ENCODE measurements around the gene NEDD8.

NEDD8 gene

DNA sequence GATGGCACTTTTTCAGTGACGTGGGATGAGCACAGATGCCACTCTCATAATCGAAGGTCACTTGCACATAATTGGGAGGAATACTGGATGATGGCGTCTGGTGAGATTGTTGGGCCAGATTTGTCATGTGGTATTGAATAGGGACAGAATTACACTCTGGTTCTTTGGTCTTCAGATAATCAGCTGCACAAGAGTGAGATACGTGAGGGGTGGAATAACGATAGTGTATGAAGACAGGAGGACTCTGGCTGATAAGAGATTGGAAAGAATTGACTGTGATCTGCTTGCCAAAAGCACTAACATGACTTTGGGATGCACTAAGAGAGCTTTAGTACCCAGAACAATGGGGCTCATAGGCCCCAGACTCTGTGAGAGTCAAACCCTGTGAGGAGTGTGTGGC, 46.3 kb upstream of the NEDD8 start:
- CTCF ChIA-PET, result interaction anchor here (0.6 to 2.2 kb wide), 7 partner anchors 19 to 220 kb away, joined by 3 to 12 read pairs (median 5); partner anchors contain the start of genes CIDEB and TINF2
- TF ChIP-seq TRIM28 (IDR thresholded peaks at IDR 0.05; ENCODE audit: borderline replicate concordance, low read length) (no peak), ZNF785 (tag by site-specific recombination; IDR thresholded peaks at IDR 0.05) (no peak), HOXD13 (CRISPR knock-in tag; IDR thresholded peaks at IDR 0.05; ENCODE audit: borderline replicate concordance) (no peak), PRDM1 (tag by site-specific recombination; IDR thresholded peaks at IDR 0.05) (no peak), ZNF670 (tag by site-specific recombination; IDR thresholded peaks at IDR 0.05; ENCODE audit: low read depth) (no peak), ZSCAN30 (tag by site-specific recombination; IDR thresholded peaks at IDR 0.05) (no peak), ZNF24 (tag by site-specific recombination; IDR thresholded peaks at IDR 0.05) (no peak), ZNF623 (tag by site-specific recombination; IDR thresholded peaks at IDR 0.05) (no peak), ZNF184 (tag by site-specific recombination; IDR thresholded peaks at IDR 0.05) (no peak), ZNF658 (tag by site-specific recombination; IDR thresholded peaks at IDR 0.05) (no peak), ZNF626 (tag by site-specific recombination; IDR thresholded peaks at IDR 0.05) (no peak), ZNF677 (tag by site-specific recombination; IDR thresholded peaks at IDR 0.05) (no peak), BCL11B (tag by site-specific recombination; IDR thresholded peaks at IDR 0.05; ENCODE audit: low read depth) (no peak)
- TF ChIP-seq, protein P1, sequence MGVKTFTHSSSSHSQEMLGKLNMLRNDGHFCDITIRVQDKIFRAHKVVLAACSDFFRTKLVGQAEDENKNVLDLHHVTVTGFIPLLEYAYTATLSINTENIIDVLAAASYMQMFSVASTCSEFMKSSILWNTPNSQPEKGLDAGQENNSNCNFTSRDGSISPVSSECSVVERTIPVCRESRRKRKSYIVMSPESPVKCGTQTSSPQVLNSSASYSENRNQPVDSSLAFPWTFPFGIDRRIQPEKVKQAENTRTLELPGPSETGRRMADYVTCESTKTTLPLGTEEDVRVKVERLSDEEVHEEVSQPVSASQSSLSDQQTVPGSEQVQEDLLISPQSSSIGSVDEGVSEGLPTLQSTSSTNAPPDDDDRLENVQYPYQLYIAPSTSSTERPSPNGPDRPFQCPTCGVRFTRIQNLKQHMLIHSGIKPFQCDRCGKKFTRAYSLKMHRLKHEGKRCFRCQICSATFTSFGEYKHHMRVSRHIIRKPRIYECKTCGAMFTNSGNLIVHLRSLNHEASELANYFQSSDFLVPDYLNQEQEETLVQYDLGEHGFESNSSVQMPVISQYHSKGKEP (tag by site-specific recombination; IDR thresholded peaks at IDR 0.05), result no peak
- Histone ChIP-seq H3K36me3 (ENCODE audit: control insufficient read depth in 2 of 2, insufficient read depth in 1 of 2, low read length in 2 of 2) (no peaks in the 10 kb centered on the region), H3K27ac (ENCODE audit: extremely low read depth, low read depth, low read length) (no peak overlapping the region), H3K4me3 (ENCODE audit: low read depth, low read length) (no peak overlapping the region), H3K9me3 (ENCODE audit: control insufficient read depth, insufficient read depth, low read depth, low read length) (no peaks in the 10 kb centered on the region), H3K4me1 (ENCODE audit: control insufficient read depth, insufficient read depth, low read length) (no peaks in the 10 kb centered on the region)
- POLR2A ChIA-PET, result interaction anchor here (0.5 kb wide), 1 partner anchor 107 kb away, joined by 3 read pairs; no protein-coding TSS in a partner anchor

DNA sequence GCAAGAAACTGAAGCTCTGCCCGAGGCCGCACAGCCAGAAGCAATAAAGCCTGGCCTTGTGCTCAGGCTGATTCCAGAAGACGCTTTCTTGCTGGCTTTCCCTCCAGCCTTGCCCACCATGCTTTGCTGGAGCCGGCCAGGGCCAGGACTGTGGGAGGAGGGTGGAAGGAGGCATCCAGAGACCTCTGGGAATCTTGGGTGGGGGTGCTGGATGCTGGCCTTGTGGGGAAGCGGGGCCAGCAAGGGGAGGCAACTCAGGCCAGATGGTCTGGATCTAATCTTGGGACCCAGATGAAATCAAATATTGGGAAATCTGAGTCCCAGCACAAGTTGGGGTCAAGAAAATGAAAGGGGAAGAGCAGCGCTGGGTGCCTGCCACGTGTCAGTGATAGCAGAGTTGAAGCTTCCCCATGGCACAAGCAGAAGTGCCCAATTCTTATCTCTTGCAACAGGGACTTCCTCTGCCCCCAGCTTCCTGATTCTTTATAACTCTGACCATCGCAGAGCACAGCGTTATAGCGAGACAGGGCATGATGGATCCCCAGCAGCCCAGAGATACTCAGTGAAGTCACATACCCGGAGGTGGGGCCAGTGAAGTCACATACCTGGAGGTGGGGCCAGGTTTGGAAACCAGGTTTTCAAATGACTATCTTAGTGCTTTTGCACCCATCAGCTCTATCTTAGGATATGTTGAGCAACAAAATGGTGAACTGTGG, 45.6 kb upstream of the NEDD8 start:
- ChIA-PET CTCF (interaction anchor here (0.6 to 1.3 kb wide), 4 partner anchors 35 to 219 kb away, joined by 4 to 6 read pairs (median 5); partner anchors contain the start of gene TINF2), POLR2A (interaction anchor here (0.5 kb wide), 1 partner anchor 107 kb away, joined by 3 read pairs; no protein-coding TSS in a partner anchor)
- no peak overlapping the region for H3K4me3 ChIP-seq (ENCODE audit: low read depth, low read length)
- no peaks in the 10 kb centered on the region for H3K4me1 ChIP-seq (ENCODE audit: control insufficient read depth, insufficient read depth, low read length)
- no peaks in the 10 kb centered on the region for H3K9me3 ChIP-seq (ENCODE audit: control insufficient read depth, insufficient read depth, low read depth, low read length)
- no peak overlapping the region for H3K27ac ChIP-seq (ENCODE audit: extremely low read depth, low read depth, low read length)
- H3K36me3 ChIP-seq (ENCODE audit: control insufficient read depth in 2 of 2, insufficient read depth in 1 of 2, low read length in 2 of 2), result no peaks in the 10 kb centered on the region
- TF ChIP-seq KLF16 (tag by site-specific recombination; IDR thresholded peaks at IDR 0.05) (no peak), ZNF664 (tag by site-specific recombination; IDR thresholded peaks at IDR 0.05) (no peak), ZNF121 (tag by site-specific recombination; IDR thresholded peaks at IDR 0.05) (no peak), ZNF23 (tag by site-specific recombination; IDR thresholded peaks at IDR 0.05; ENCODE audit: borderline replicate concordance) (no peak), HOXC10 (CRISPR knock-in tag; IDR thresholded peaks at IDR 0.05) (no peak), ZNF510 (tag by site-specific recombination; IDR thresholded peaks at IDR 0.05; ENCODE audit: insufficient replicate concordance) (no peak), ZNF266 (tag by site-specific recombination; IDR thresholded peaks at IDR 0.05; ENCODE audit: low read depth) (no peak)
- TF ChIP-seq, protein P2, sequence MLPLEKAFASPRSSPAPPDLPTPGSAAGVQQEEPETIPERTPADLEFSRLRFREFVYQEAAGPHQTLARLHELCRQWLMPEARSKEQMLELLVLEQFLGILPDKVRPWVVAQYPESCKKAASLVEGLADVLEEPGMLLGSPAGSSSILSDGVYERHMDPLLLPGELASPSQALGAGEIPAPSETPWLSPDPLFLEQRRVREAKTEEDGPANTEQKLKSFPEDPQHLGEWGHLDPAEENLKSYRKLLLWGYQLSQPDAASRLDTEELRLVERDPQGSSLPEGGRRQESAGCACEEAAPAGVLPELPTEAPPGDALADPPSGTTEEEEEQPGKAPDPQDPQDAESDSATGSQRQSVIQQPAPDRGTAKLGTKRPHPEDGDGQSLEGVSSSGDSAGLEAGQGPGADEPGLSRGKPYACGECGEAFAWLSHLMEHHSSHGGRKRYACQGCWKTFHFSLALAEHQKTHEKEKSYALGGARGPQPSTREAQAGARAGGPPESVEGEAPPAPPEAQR (tag by site-specific recombination; IDR thresholded peaks at IDR 0.05), result no peak
- TF ChIP-seq, protein P3, sequence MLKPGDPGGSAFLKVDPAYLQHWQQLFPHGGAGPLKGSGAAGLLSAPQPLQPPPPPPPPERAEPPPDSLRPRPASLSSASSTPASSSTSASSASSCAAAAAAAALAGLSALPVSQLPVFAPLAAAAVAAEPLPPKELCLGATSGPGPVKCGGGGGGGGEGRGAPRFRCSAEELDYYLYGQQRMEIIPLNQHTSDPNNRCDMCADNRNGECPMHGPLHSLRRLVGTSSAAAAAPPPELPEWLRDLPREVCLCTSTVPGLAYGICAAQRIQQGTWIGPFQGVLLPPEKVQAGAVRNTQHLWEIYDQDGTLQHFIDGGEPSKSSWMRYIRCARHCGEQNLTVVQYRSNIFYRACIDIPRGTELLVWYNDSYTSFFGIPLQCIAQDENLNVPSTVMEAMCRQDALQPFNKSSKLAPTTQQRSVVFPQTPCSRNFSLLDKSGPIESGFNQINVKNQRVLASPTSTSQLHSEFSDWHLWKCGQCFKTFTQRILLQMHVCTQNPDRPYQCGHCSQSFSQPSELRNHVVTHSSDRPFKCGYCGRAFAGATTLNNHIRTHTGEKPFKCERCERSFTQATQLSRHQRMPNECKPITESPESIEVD (tag by site-specific recombination; IDR thresholded peaks at IDR 0.05), result no peak
- TF ChIP-seq, protein P4, sequence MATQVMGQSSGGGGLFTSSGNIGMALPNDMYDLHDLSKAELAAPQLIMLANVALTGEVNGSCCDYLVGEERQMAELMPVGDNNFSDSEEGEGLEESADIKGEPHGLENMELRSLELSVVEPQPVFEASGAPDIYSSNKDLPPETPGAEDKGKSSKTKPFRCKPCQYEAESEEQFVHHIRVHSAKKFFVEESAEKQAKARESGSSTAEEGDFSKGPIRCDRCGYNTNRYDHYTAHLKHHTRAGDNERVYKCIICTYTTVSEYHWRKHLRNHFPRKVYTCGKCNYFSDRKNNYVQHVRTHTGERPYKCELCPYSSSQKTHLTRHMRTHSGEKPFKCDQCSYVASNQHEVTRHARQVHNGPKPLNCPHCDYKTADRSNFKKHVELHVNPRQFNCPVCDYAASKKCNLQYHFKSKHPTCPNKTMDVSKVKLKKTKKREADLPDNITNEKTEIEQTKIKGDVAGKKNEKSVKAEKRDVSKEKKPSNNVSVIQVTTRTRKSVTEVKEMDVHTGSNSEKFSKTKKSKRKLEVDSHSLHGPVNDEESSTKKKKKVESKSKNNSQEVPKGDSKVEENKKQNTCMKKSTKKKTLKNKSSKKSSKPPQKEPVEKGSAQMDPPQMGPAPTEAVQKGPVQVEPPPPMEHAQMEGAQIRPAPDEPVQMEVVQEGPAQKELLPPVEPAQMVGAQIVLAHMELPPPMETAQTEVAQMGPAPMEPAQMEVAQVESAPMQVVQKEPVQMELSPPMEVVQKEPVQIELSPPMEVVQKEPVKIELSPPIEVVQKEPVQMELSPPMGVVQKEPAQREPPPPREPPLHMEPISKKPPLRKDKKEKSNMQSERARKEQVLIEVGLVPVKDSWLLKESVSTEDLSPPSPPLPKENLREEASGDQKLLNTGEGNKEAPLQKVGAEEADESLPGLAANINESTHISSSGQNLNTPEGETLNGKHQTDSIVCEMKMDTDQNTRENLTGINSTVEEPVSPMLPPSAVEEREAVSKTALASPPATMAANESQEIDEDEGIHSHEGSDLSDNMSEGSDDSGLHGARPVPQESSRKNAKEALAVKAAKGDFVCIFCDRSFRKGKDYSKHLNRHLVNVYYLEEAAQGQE (tag by site-specific recombination; IDR thresholded peaks at IDR 0.05), result no peak

Measured in HEK293 (cell line).